Kidney epithelial cell (primary cell): ENCODE data around the gene PIK3C3. TPM values are rescaled to one million over a fixed set of nuclear protein-coding genes. Genes with fewer than 3 reads are reported as not detected.

Experiments used
- DNase-seq: peaks from one replicate; pipeline ENCODE4 v3.0.0-alpha.2; 2010; ENCODE audit warnings: low read depth
- H3K27me3 ChIP-seq: 2 replicates; pipeline ENCODE4 v1.6.0; 2011; ENCODE audit warnings: low read length; ENCODE audit not compliant: control insufficient read depth, insufficient read depth
- H3K36me3 ChIP-seq: 2 replicates; pipeline ENCODE4 v1.5.1; 2011; ENCODE audit warnings: low read length; ENCODE audit not compliant: control insufficient read depth, insufficient read depth
- H3K4me3 ChIP-seq: 2 replicates; pipeline ENCODE4 v1.5.1; 2011; ENCODE audit warnings: low read depth, mild to moderate bottlenecking, control low read depth, low read length
- total RNA-seq: library from RNA; depleted of rRNA; stranded (reverse); fragments of >200 nt; gene quantifications from 2 replicates; pipeline ENCODE4 v1.2.3, GENCODE V29; 2015
- TF ChIP-seq, protein P1 (sequence below): IDR thresholded peaks from 2 replicates; pipeline ENCODE4 v1.5.1; 2011; ENCODE audit warnings: mild to moderate bottlenecking, moderate library complexity, low read length, control low read depth, inconsistent platforms; ENCODE audit not compliant: insufficient read depth, poor library complexity, severe bottlenecking

The PIK3C3 gene
- total RNA-seq, 1 donor from 2014 or later: 58.7 TPM

DNA sequence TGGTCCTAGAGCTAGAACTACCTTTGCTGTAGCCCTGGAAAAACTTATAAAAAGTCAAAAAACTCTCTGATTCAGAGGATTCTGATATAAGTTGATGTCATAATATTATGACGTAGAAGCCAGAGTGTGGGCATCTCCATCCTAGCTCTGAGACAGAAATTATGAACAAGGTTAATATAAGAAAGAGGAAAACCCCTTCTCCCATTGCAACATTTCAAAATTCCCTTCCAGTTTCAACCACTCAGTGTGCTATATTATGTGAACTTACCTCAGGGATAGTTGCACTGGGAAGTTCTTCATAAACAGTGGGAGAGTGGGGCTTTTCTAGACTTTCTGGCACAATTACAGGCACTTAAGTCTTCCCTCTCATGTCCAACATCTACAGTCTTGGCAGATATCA is 171.6 kb downstream of the PIK3C3 start:
- TF ChIP-seq, protein P1, sequence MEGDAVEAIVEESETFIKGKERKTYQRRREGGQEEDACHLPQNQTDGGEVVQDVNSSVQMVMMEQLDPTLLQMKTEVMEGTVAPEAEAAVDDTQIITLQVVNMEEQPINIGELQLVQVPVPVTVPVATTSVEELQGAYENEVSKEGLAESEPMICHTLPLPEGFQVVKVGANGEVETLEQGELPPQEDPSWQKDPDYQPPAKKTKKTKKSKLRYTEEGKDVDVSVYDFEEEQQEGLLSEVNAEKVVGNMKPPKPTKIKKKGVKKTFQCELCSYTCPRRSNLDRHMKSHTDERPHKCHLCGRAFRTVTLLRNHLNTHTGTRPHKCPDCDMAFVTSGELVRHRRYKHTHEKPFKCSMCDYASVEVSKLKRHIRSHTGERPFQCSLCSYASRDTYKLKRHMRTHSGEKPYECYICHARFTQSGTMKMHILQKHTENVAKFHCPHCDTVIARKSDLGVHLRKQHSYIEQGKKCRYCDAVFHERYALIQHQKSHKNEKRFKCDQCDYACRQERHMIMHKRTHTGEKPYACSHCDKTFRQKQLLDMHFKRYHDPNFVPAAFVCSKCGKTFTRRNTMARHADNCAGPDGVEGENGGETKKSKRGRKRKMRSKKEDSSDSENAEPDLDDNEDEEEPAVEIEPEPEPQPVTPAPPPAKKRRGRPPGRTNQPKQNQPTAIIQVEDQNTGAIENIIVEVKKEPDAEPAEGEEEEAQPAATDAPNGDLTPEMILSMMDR: no peak
- no peak for DNase-seq
- H3K27me3 ChIP-seq: no peaks in the 10 kb centered on the region
- H3K4me3 ChIP-seq: no peak overlapping the region
- no peaks in the 10 kb centered on the region for H3K36me3 ChIP-seq

- TF ChIP-seq, protein P1: no peak
- Histone ChIP-seq H3K4me3 (no peak overlapping the region), H3K27me3 (no peaks in the 10 kb centered on the region), H3K36me3 (no peaks in the 10 kb centered on the region)
- DNase-seq: no peak
These were observed 176.3 kb downstream of the PIK3C3 start for GRCh38 chr18:42131066-42131929.

- no peak for DNase-seq
- H3K4me3 ChIP-seq: no peak overlapping the region
- H3K36me3 ChIP-seq: no peaks in the 10 kb centered on the region
- TF ChIP-seq, protein P1: no peak
- H3K27me3 ChIP-seq: no peaks in the 10 kb centered on the region
These were observed 176.9 kb downstream of the PIK3C3 start for GRCh38 chr18:42131930-42132244.
